Panc1 (cell line): ENCODE results near the gene TRIM37.

Experiments used
- POLR2AphosphoS5 ChIP-seq: IDR thresholded peaks from 2 replicates; pipeline ENCODE4 v1.6.1; 2012; ENCODE audit warnings: mild to moderate bottlenecking, low read depth, low read length, moderate library complexity
- SIN3A ChIP-seq: IDR thresholded peaks from 2 replicates; pipeline ENCODE4 v1.6.1; 2012; ENCODE audit warnings: low read depth, mild to moderate bottlenecking, low read length, moderate library complexity, borderline replicate concordance; ENCODE audit not compliant: insufficient read depth
- TF ChIP-seq, protein P1 (sequence below): fragments of 450-650 bp; IDR thresholded peaks from 2 replicates; pipeline ENCODE4 v1.5.1; 2017; ENCODE audit warnings: mild to moderate bottlenecking
- TF ChIP-seq, protein P2 (sequence below), 2 experiments: IDR thresholded peaks; 2 replicates each; pipeline ENCODE4 v1.6.1; 2011 to 2012; ENCODE audit warnings: low read depth in 2 of 2, control low read depth in 1 of 2, low read length in 1 of 2, mild to moderate bottlenecking in 1 of 2, moderate library complexity in 1 of 2; ENCODE audit not compliant: insufficient read depth in 1 of 2

DNA sequence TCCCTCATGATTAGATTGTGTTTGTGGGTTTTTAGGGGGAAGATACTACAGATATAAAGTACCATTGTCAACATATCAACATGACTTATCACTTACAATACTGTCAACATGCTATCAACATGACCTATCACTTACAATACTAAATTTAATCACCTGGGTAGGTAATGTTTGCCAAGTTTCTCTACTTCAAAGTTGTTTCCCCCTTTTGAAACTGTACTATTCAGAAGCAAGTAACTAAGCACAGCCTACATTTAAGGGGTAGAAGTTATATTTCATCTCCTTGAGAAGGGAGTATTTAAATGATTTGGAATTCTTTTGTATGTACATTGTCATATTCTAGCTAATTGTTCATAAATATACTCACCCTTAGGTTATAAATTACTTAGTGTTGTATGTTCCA, 68.7 kb downstream of the TRIM37 start:
- TF ChIP-seq, protein P1, sequence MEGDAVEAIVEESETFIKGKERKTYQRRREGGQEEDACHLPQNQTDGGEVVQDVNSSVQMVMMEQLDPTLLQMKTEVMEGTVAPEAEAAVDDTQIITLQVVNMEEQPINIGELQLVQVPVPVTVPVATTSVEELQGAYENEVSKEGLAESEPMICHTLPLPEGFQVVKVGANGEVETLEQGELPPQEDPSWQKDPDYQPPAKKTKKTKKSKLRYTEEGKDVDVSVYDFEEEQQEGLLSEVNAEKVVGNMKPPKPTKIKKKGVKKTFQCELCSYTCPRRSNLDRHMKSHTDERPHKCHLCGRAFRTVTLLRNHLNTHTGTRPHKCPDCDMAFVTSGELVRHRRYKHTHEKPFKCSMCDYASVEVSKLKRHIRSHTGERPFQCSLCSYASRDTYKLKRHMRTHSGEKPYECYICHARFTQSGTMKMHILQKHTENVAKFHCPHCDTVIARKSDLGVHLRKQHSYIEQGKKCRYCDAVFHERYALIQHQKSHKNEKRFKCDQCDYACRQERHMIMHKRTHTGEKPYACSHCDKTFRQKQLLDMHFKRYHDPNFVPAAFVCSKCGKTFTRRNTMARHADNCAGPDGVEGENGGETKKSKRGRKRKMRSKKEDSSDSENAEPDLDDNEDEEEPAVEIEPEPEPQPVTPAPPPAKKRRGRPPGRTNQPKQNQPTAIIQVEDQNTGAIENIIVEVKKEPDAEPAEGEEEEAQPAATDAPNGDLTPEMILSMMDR: no peak
- no peak for TF ChIP-seq POLR2AphosphoS5
- TF ChIP-seq SIN3A: no peak
- TF ChIP-seq, protein P2, sequence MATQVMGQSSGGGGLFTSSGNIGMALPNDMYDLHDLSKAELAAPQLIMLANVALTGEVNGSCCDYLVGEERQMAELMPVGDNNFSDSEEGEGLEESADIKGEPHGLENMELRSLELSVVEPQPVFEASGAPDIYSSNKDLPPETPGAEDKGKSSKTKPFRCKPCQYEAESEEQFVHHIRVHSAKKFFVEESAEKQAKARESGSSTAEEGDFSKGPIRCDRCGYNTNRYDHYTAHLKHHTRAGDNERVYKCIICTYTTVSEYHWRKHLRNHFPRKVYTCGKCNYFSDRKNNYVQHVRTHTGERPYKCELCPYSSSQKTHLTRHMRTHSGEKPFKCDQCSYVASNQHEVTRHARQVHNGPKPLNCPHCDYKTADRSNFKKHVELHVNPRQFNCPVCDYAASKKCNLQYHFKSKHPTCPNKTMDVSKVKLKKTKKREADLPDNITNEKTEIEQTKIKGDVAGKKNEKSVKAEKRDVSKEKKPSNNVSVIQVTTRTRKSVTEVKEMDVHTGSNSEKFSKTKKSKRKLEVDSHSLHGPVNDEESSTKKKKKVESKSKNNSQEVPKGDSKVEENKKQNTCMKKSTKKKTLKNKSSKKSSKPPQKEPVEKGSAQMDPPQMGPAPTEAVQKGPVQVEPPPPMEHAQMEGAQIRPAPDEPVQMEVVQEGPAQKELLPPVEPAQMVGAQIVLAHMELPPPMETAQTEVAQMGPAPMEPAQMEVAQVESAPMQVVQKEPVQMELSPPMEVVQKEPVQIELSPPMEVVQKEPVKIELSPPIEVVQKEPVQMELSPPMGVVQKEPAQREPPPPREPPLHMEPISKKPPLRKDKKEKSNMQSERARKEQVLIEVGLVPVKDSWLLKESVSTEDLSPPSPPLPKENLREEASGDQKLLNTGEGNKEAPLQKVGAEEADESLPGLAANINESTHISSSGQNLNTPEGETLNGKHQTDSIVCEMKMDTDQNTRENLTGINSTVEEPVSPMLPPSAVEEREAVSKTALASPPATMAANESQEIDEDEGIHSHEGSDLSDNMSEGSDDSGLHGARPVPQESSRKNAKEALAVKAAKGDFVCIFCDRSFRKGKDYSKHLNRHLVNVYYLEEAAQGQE (IDR thresholded peaks at IDR 0.05; ENCODE audit: insufficient read depth in 1 of 2, low read depth in 2 of 2, low read length in 1 of 2): no peak
